ENCODE results near the gene AK2.

Gene AK2

GRCh38 chr1:33060579-33061083, 23.9 kb upstream of the AK2 start:
- Histone ChIP-seq H3K18ac (ENCODE audit: low read length) (no peak overlapping the region), H2BK120ac (ENCODE audit: low read depth, low read length) (no peak overlapping the region), H3K27ac (replicated peaks; ENCODE audit: low read length) (no peak overlapping the region), H3K36me3 (replicated peaks in 1 of 2; ENCODE audit: control insufficient read depth in 2 of 2, insufficient read depth in 2 of 2, low read length in 2 of 2) (no peaks in the 10 kb centered on the region), H3K14ac (ENCODE audit: low read length) (no peak overlapping the region), H4K91ac (ENCODE audit: low read depth, low read length, poor library complexity) (no peak overlapping the region), H3K9me3 (replicated peaks in 1 of 2; ENCODE audit: control insufficient read depth in 2 of 2, insufficient read depth in 1 of 2, low read depth in 1 of 2, low read length in 2 of 2) (peaks cover 2 to 17% of the 10 kb centered on the region in 2 donors), H2AFZ (ENCODE audit: low read length) (no peak overlapping the region), H3K9ac (ENCODE audit: low read depth, low read length, poor library complexity) (no peak overlapping the region), H3K79me1 (ENCODE audit: low read depth, low read length) (no peaks in the 10 kb centered on the region), H3K4me2 (ENCODE audit: insufficient read depth, low read length, poor library complexity, severe bottlenecking) (no peak overlapping the region), H4K8ac (ENCODE audit: low read depth, low read length) (no peak overlapping the region), H3K27me3 (ENCODE audit: control insufficient read depth in 3 of 3, insufficient read depth in 3 of 3, low read depth in 1 of 3, low read length in 3 of 3) (no peaks in the 10 kb centered on the region), H2BK15ac (ENCODE audit: low read length) (no peak overlapping the region), H3K23ac (ENCODE audit: low read depth, low read length, poor library complexity) (no peak overlapping the region), H3K4ac (ENCODE audit: low read length) (no peak overlapping the region), H2BK12ac (ENCODE audit: low read length) (no peak overlapping the region), H3K4me1 (ENCODE audit: control insufficient read depth in 2 of 2, insufficient read depth in 1 of 2, low read depth in 1 of 2, low read length in 2 of 2) (no peaks in the 10 kb centered on the region), H2BK5ac (ENCODE audit: low read length) (no peak overlapping the region), H3K4me3 (ENCODE audit: low read length in 2 of 2) (no peak overlapping the region), H2AK5ac (ENCODE audit: low read depth, low read length) (no peak overlapping the region)
- no peak for DNase-seq (ENCODE audit: low spot score)
- no CpG with 5 or more reads among the region's 2 CpGs for WGBS, 2 donors (ENCODE audit: extremely low coverage in 2 of 2, insufficient read length in 2 of 2, insufficient replicate concordance in 1 of 2)

GRCh38 chr1:33057095-33057494, 20.4 kb upstream of the AK2 start:
- Histone ChIP-seq H2BK15ac (ENCODE audit: low read length) (no peak overlapping the region), H3K9ac (ENCODE audit: low read depth, low read length, poor library complexity) (no peak overlapping the region), H3K4me1 (ENCODE audit: control insufficient read depth in 2 of 2, insufficient read depth in 1 of 2, low read depth in 1 of 2, low read length in 2 of 2) (no peaks in the 10 kb centered on the region), H4K8ac (ENCODE audit: low read depth, low read length) (no peak overlapping the region), H3K36me3 (replicated peaks in 1 of 2; ENCODE audit: control insufficient read depth in 2 of 2, insufficient read depth in 2 of 2, low read length in 2 of 2) (no peaks in the 10 kb centered on the region), H2BK12ac (ENCODE audit: low read length) (no peak overlapping the region), H3K18ac (ENCODE audit: low read length) (no peak overlapping the region), H3K23ac (ENCODE audit: low read depth, low read length, poor library complexity) (no peak overlapping the region), H4K91ac (ENCODE audit: low read depth, low read length, poor library complexity) (no peak overlapping the region), H3K14ac (ENCODE audit: low read length) (no peak overlapping the region), H2BK120ac (ENCODE audit: low read depth, low read length) (no peak overlapping the region), H2AK5ac (ENCODE audit: low read depth, low read length) (no peak overlapping the region), H3K4ac (ENCODE audit: low read length) (no peak overlapping the region), H3K27ac (replicated peaks; ENCODE audit: low read length) (no peak overlapping the region), H3K27me3 (ENCODE audit: control insufficient read depth in 3 of 3, insufficient read depth in 3 of 3, low read depth in 1 of 3, low read length in 3 of 3) (no peaks in the 10 kb centered on the region), H3K4me3 (ENCODE audit: low read length in 2 of 2) (no peak overlapping the region), H3K9me3 (replicated peaks in 1 of 2; ENCODE audit: control insufficient read depth in 2 of 2, insufficient read depth in 1 of 2, low read depth in 1 of 2, low read length in 2 of 2) (peaks cover 0 to 2% of the 10 kb centered on the region in 2 donors), H2AFZ (ENCODE audit: low read length) (no peak overlapping the region), H2BK5ac (ENCODE audit: low read length) (no peak overlapping the region), H3K79me1 (ENCODE audit: low read depth, low read length) (no peaks in the 10 kb centered on the region), H3K4me2 (ENCODE audit: insufficient read depth, low read length, poor library complexity, severe bottlenecking) (no peak overlapping the region)
- no peak for DNase-seq (ENCODE audit: low spot score)
- WGBS, 2 donors (ENCODE audit: extremely low coverage in 2 of 2, insufficient read length in 2 of 2, insufficient replicate concordance in 1 of 2) = no CpG with 5 or more reads among the region's 2 CpGs

GRCh38 chr1:33056426-33056825, 19.7 kb upstream of the AK2 start:
- H3K23ac ChIP-seq (ENCODE audit: low read depth, low read length, poor library complexity) = no peak overlapping the region
- H3K4me2 ChIP-seq (ENCODE audit: insufficient read depth, low read length, poor library complexity, severe bottlenecking) = no peak overlapping the region
- no peaks in the 10 kb centered on the region for H3K79me1 ChIP-seq (ENCODE audit: low read depth, low read length)
- no peak overlapping the region for H2BK5ac ChIP-seq (ENCODE audit: low read length)
- H4K8ac ChIP-seq (ENCODE audit: low read depth, low read length) = no peak overlapping the region
- H4K91ac ChIP-seq (ENCODE audit: low read depth, low read length, poor library complexity) = no peak overlapping the region
- H3K9me3 ChIP-seq (replicated peaks in 1 of 2; ENCODE audit: control insufficient read depth in 2 of 2, insufficient read depth in 1 of 2, low read depth in 1 of 2, low read length in 2 of 2) = no peaks in the 10 kb centered on the region
- DNase-seq (ENCODE audit: low spot score) = no peak
- no peak overlapping the region for H3K4me3 ChIP-seq (ENCODE audit: low read length in 2 of 2)
- no peak overlapping the region for H2AK5ac ChIP-seq (ENCODE audit: low read depth, low read length)
- no peak overlapping the region for H3K14ac ChIP-seq (ENCODE audit: low read length)
- no peak overlapping the region for H2BK15ac ChIP-seq (ENCODE audit: low read length)
- H3K27ac ChIP-seq (replicated peaks; ENCODE audit: low read length) = no peak overlapping the region
- no peaks in the 10 kb centered on the region for H3K4me1 ChIP-seq (ENCODE audit: control insufficient read depth in 2 of 2, insufficient read depth in 1 of 2, low read depth in 1 of 2, low read length in 2 of 2)
- no peak overlapping the region for H3K18ac ChIP-seq (ENCODE audit: low read length)
- H2BK12ac ChIP-seq (ENCODE audit: low read length) = no peak overlapping the region
- H3K4ac ChIP-seq (ENCODE audit: low read length) = no peak overlapping the region
- no peak overlapping the region for H2BK120ac ChIP-seq (ENCODE audit: low read depth, low read length)
- H3K36me3 ChIP-seq (replicated peaks in 1 of 2; ENCODE audit: control insufficient read depth in 2 of 2, insufficient read depth in 2 of 2, low read length in 2 of 2) = no peaks in the 10 kb centered on the region
- no CpG with 5 or more reads among the region's 3 CpGs for WGBS, 2 donors (ENCODE audit: extremely low coverage in 2 of 2, insufficient read length in 2 of 2, insufficient replicate concordance in 1 of 2)
- no peaks in the 10 kb centered on the region for H3K27me3 ChIP-seq (ENCODE audit: control insufficient read depth in 3 of 3, insufficient read depth in 3 of 3, low read depth in 1 of 3, low read length in 3 of 3)
- no peak overlapping the region for H2AFZ ChIP-seq (ENCODE audit: low read length)
- no peak overlapping the region for H3K9ac ChIP-seq (ENCODE audit: low read depth, low read length, poor library complexity)

- Histone ChIP-seq H2AK5ac (ENCODE audit: low read depth, low read length) (peak overlapping the region; percentile 11), H3K27me3 (ENCODE audit: control insufficient read depth in 3 of 3, insufficient read depth in 3 of 3, low read depth in 1 of 3, low read length in 3 of 3) (no peaks in the 10 kb centered on the region), H3K18ac (ENCODE audit: low read length) (peak overlapping the region; percentile 27), H3K4me2 (ENCODE audit: insufficient read depth, low read length, poor library complexity, severe bottlenecking) (no peak overlapping the region), H2BK15ac (ENCODE audit: low read length) (no peak overlapping the region), H3K9me3 (replicated peaks in 1 of 2; ENCODE audit: control insufficient read depth in 2 of 2, insufficient read depth in 1 of 2, low read depth in 1 of 2, low read length in 2 of 2) (peaks cover 3% of the 10 kb centered on the region in 2 donors), H3K79me1 (ENCODE audit: low read depth, low read length) (no peaks in the 10 kb centered on the region), H2BK12ac (ENCODE audit: low read length) (peak overlapping the region; percentile 7), H3K4me3 (ENCODE audit: low read length in 2 of 2) (no peak overlapping the region), H3K27ac (replicated peaks; ENCODE audit: low read length) (no peak overlapping the region), H3K23ac (ENCODE audit: low read depth, low read length, poor library complexity) (no peak overlapping the region), H2BK5ac (ENCODE audit: low read length) (no peak overlapping the region), H3K4me1 (ENCODE audit: control insufficient read depth in 2 of 2, insufficient read depth in 1 of 2, low read depth in 1 of 2, low read length in 2 of 2) (no peaks in the 10 kb centered on the region), H3K4ac (ENCODE audit: low read length) (no peak overlapping the region), H4K8ac (ENCODE audit: low read depth, low read length) (peak overlapping the region; percentile 7), H2BK120ac (ENCODE audit: low read depth, low read length) (no peak overlapping the region), H3K9ac (ENCODE audit: low read depth, low read length, poor library complexity) (no peak overlapping the region), H3K36me3 (replicated peaks in 1 of 2; ENCODE audit: control insufficient read depth in 2 of 2, insufficient read depth in 2 of 2, low read length in 2 of 2) (no peaks in the 10 kb centered on the region), H3K14ac (ENCODE audit: low read length) (no peak overlapping the region), H2AFZ (ENCODE audit: low read length) (no peak overlapping the region), H4K91ac (ENCODE audit: low read depth, low read length, poor library complexity) (no peak overlapping the region)
- DNase-seq (ENCODE audit: low spot score) = peak; percentile 64
- no CpG with 5 or more reads among the region's 12 CpGs for WGBS, 2 donors (ENCODE audit: extremely low coverage in 2 of 2, insufficient read length in 2 of 2, insufficient replicate concordance in 1 of 2)
These were observed 18.7 kb upstream of the AK2 start for GRCh38 chr1:33055210-33056008.
